Liver (tissue), 9 donors: Measurements from ENCODE around the gene ARHGEF39. TPM values are rescaled to one million over a fixed set of nuclear protein-coding genes. Genes with fewer than 3 reads are reported as not detected.
A peak's percentile ranks its signal among the peaks of the same experiment; 100 is the strongest.
"Not testable (repeated sequence)": the region's sequence is repeated elsewhere in the genome, so short reads cannot be mapped to it uniquely, and the experiment has no call there.

Experiments
- DNase-seq: peaks from one replicate; pipeline ENCODE4 v3.0.0-alpha.2; 2017; ENCODE audit warnings: low spot score
- H3K27ac ChIP-seq, 2 donors: one replicate each; pipeline ENCODE4 v1.7.0; 2013; ENCODE audit warnings: inconsistent platforms in 2 of 2, low read length in 2 of 2, control low read depth in 1 of 2, low read depth in 1 of 2, mild to moderate bottlenecking in 1 of 2
- H3K27me3 ChIP-seq, 4 donors: one replicate each; pipeline versions ENCODE4 v1.6.1 to v1.7.0; 2013; ENCODE audit warnings: low read length in 3 of 4, inconsistent platforms in 1 of 4, mild to moderate bottlenecking in 1 of 4, moderate library complexity in 1 of 4; ENCODE audit not compliant: control insufficient read depth in 4 of 4, insufficient read depth in 4 of 4
- H3K36me3 ChIP-seq, 4 donors: one replicate each; pipeline versions ENCODE4 v1.6.1 to v1.7.0; 2013; ENCODE audit warnings: low read length in 3 of 4, mild to moderate bottlenecking in 3 of 4, low read depth in 1 of 4, moderate library complexity in 1 of 4; ENCODE audit not compliant: control insufficient read depth in 4 of 4, insufficient read depth in 3 of 4
- H3K4me1 ChIP-seq, 4 donors: one replicate each; pipeline versions ENCODE4 v1.6.1 to v1.7.0; 2013; ENCODE audit warnings: low read length in 3 of 4, mild to moderate bottlenecking in 3 of 4, moderate library complexity in 1 of 4; ENCODE audit not compliant: control insufficient read depth in 4 of 4, insufficient read depth in 4 of 4
- H3K4me3 ChIP-seq, 3 donors: one replicate each; pipeline versions ENCODE4 v1.6.1 to v1.7.0; 2013; ENCODE audit warnings: low read length in 3 of 3, control low read depth in 1 of 3, low read depth in 1 of 3, mild to moderate bottlenecking in 1 of 3
- H3K9ac ChIP-seq, 2 donors: one replicate each; pipeline ENCODE4 v1.7.0; 2013; ENCODE audit warnings: low read length in 2 of 2, mild to moderate bottlenecking in 2 of 2, moderate library complexity in 2 of 2, control low read depth in 1 of 2, low read depth in 1 of 2
- H3K9me3 ChIP-seq, 4 donors: one replicate each; pipeline versions ENCODE4 v1.6.1 to v1.7.0; 2013; ENCODE audit warnings: low read length in 3 of 4; ENCODE audit not compliant: control insufficient read depth in 4 of 4
- ATF3 ChIP-seq: IDR thresholded peaks from 2 replicates; pipeline ENCODE4 v1.6.1; 2016; ENCODE audit warnings: antibody characterized with exemption
- CTCF ChIP-seq: fragments of 150-350 bp; IDR thresholded peaks from 2 replicates; pipeline ENCODE4 v1.5.1; 2017; ENCODE audit warnings: improper control_type of control experiment, low read depth, low read length; ENCODE audit not compliant: missing input control
- FOXA1 ChIP-seq: IDR thresholded peaks from 2 replicates; pipeline ENCODE4 v1.6.1; 2016; ENCODE audit warnings: antibody characterized with exemption
- FOXA2 ChIP-seq: IDR thresholded peaks from 2 replicates; pipeline ENCODE4 v1.6.1; 2016; ENCODE audit warnings: antibody characterized with exemption
- GABPA ChIP-seq, 2 donors: IDR thresholded peaks in 1 of 2; conservative IDR thresholded peaks in 1 of 2; 2 replicates each; pipeline ENCODE4 v1.6.1; 2016; ENCODE audit warnings: antibody characterized with exemption in 2 of 2, mild to moderate bottlenecking in 1 of 2, moderate library complexity in 1 of 2
- HNF4A ChIP-seq, 2 donors: conservative IDR thresholded peaks; 2 replicates each; pipeline ENCODE4 v1.6.1; 2016; ENCODE audit warnings: antibody characterized with exemption in 2 of 2, mild to moderate bottlenecking in 2 of 2
- HNF4G ChIP-seq: IDR thresholded peaks from 2 replicates; pipeline ENCODE4 v1.6.1; 2016; ENCODE audit warnings: antibody characterized with exemption
- MAX ChIP-seq: IDR thresholded peaks from 2 replicates; pipeline ENCODE4 v1.6.1; 2016; ENCODE audit warnings: antibody characterized with exemption
- RAD21 ChIP-seq, 2 donors: IDR thresholded peaks; 2 replicates each; pipeline ENCODE4 v1.6.1; 2016; ENCODE audit warnings: antibody characterized with exemption in 2 of 2, mild to moderate bottlenecking in 2 of 2
- RXRA ChIP-seq, 2 donors: IDR thresholded peaks; 2 replicates each; pipeline ENCODE4 v1.6.1; 2017 to 2018; ENCODE audit warnings: antibody characterized with exemption in 2 of 2, mild to moderate bottlenecking in 1 of 2
- SP1 ChIP-seq: IDR thresholded peaks from 2 replicates; pipeline ENCODE4 v1.6.1; 2018; ENCODE audit warnings: antibody characterized with exemption, mild to moderate bottlenecking
- YY1 ChIP-seq: IDR thresholded peaks from 2 replicates; pipeline ENCODE4 v1.6.1; 2016; ENCODE audit warnings: antibody characterized with exemption, mild to moderate bottlenecking
- WGBS: extraction: QIAGEN DNeasy Blood & Tissue Kit; methylation state at CpG from one replicate; pipeline ENCODE4 v1.1.7; 2013; 5-methylcytosine and 5-hydroxymethylcytosine counted together
- polyA plus RNA-seq, 2 donors: library from polyadenylated mRNA; stranded (reverse) in 1 of 2; unstranded in 1 of 2; fragments of 200-250 nt in 1 of 2; fragments of >200 nt in 1 of 2; fragmentation: Nextera tagmentation in 1 of 2; extraction: Ambion mirVana in 1 of 2; gene quantifications; one replicate each; pipeline versions ENCODE4 v1.2.1 to v1.2.3, GENCODE V29; 2013 to 2015
- total RNA-seq, 2 donors: library from RNA; depleted of rRNA; stranded (reverse); fragments of >200 nt; gene quantifications; one replicate each; pipeline ENCODE4 v1.2.3, GENCODE V29; 2014
- donor health status: healthy.
- donor health status: healthy.
- donor health status: healthy.
- donor health status: healthy.
- donor health status: healthy.

The ARHGEF39 gene
- total and polyA plus RNA-seq, 4 donors, result under 0.01 to 7.4 (median 0.74) TPM

- Histone ChIP-seq H3K27ac (no peak overlapping the region), H3K27me3 (peaks cover 0 to 3% (median 0%) of the 10 kb centered on the region in 4 donors), H3K36me3 (peaks cover 3 to 19% (median 8%) of the 10 kb centered on the region in 4 donors), H3K9ac (no peak overlapping the region), H3K9me3 (no peaks in the 10 kb centered on the region), H3K4me1 (peaks cover 0 to 2% (median 0%) of the 10 kb centered on the region in 4 donors), H3K4me3 (no peak overlapping the region)
- TF ChIP-seq CTCF, result no peak
- WGBS, result 93% methylated on average over 2 of the region's 2 CpGs
- no peak for DNase-seq
These were observed 52.2 kb downstream of the ARHGEF39 start for GRCh38 chr9:35612843-35613242.

- not testable (repeated sequence) for H3K4me1 ChIP-seq, H3K9ac ChIP-seq, H3K27me3 ChIP-seq, H3K27ac ChIP-seq, DNase-seq, H3K9me3 ChIP-seq, H3K4me3 ChIP-seq
- WGBS, result 92% methylated on average over 4 of the region's 4 CpGs
- peaks cover 3 to 19% (median 8%) of the 10 kb centered on the region in 4 donors for H3K36me3 ChIP-seq
These were observed 52.9 kb downstream of the ARHGEF39 start for GRCh38 chr9:35612066-35612465.

GRCh38 chr9:35611230-35611797 is 53.7 kb downstream of the ARHGEF39 start:
- Histone ChIP-seq H3K4me1 (peaks cover 3 to 8% (median 5%) of the 10 kb centered on the region in 4 donors), H3K36me3 (peaks cover 3 to 19% (median 8%) of the 10 kb centered on the region in 4 donors), H3K27me3 (no peaks in the 10 kb centered on the region), H3K4me3 (no peak overlapping the region), H3K27ac (no peak overlapping the region), H3K9me3 (no peaks in the 10 kb centered on the region), H3K9ac (no peak overlapping the region)
- 22% methylated on average over 8 of the region's 8 CpGs for WGBS
- no peak for DNase-seq
- TF ChIP-seq RAD21 (IDR thresholded peaks at IDR 0.05), result peak in 1 of 2 donors; percentile 61
- TF ChIP-seq SP1, result no peak
- no peak for TF ChIP-seq YY1
- TF ChIP-seq MAX, result no peak
- TF ChIP-seq ATF3, result no peak
- TF ChIP-seq GABPA (IDR thresholded peaks at IDR 0.05 in 1 of 2, conservative IDR thresholded peaks at IDR 0.05 in 1 of 2), result no peak
- TF ChIP-seq HNF4G, result no peak
- TF ChIP-seq FOXA2, result no peak
- peak; percentile 45 for TF ChIP-seq CTCF
- no peak for TF ChIP-seq RXRA (IDR thresholded peaks at IDR 0.05)
- no peak for TF ChIP-seq FOXA1
- TF ChIP-seq HNF4A (conservative IDR thresholded peaks at IDR 0.05), result no peak
